Left lung (tissue), 14 donors: ENCODE results near the gene ZGPAT. TPM values are rescaled to one million over a fixed set of nuclear protein-coding genes. Genes with fewer than 3 reads are reported as not detected.
A peak's percentile ranks its signal among the peaks of the same experiment; 100 is the strongest.
"Not testable (repeated sequence)": the region's sequence is repeated elsewhere in the genome, so short reads cannot be mapped to it uniquely, and the experiment has no call there.

Experiments
- ATAC-seq: fragments of 200-7000 bp; cut with Tn5 transposase; one replicate; pipeline ENCODE4 v1.9.1; 2020; ENCODE audit warnings: moderate library complexity
- DNase-seq, 4 donors: peaks; one replicate each; pipeline ENCODE4 v3.0.0-alpha.2; 2013 to 2020
- H3K27ac ChIP-seq, 2 donors: fragments of 200-600 bp; sonication (generic) in 1 of 2; one replicate each; pipeline versions ENCODE4 v1.5.0 to v1.8.0; 2020 to 2021
- H3K27me3 ChIP-seq, 2 donors: fragments of 200-600 bp; sonication (generic) in 1 of 2; one replicate each; pipeline versions ENCODE4 v1.5.0 to v1.8.0; 2020 to 2021
- H3K36me3 ChIP-seq, 2 donors: fragments of 200-600 bp; sonication (generic) in 1 of 2; one replicate each; pipeline versions ENCODE4 v1.5.0 to v1.8.0; 2020 to 2021
- H3K4me1 ChIP-seq, 2 donors: fragments of 200-600 bp; one replicate each; pipeline ENCODE4 v1.8.0; 2021
- H3K4me3 ChIP-seq, 2 donors: fragments of 200-600 bp; sonication (generic) in 1 of 2; one replicate each; pipeline versions ENCODE4 v1.5.0 to v1.8.0; 2020 to 2021; ENCODE audit warnings: mild to moderate bottlenecking in 1 of 2
- H3K9me3 ChIP-seq, 2 donors: fragments of 200-600 bp; sonication (generic) in 1 of 2; one replicate each; pipeline versions ENCODE4 v1.5.0 to v1.8.0; 2020 to 2021
- CTCF ChIP-seq, 2 donors: fragments of 200-600 bp; sonication (generic) in 1 of 2; IDR thresholded peaks; one replicate each; pipeline versions ENCODE4 v1.5.0 to v1.8.0; 2021; ENCODE audit warnings: antibody characterized with exemption in 2 of 2
- intact Hi-C, 2 donors: fragments of 100-400 bp; cut with DNase I; formaldehyde crosslinking; loops; one replicate each; pipeline versions ENCODE4 v1.11.2 to v1.14.2; 2022
- long read RNA-seq, 12 donors: library from polyadenylated mRNA in 2 of 12; unstranded in 2 of 12; transcript quantifications; one replicate each; pipeline ENCODE4 v2.0.0 and lab custom pipeline, GENCODE V29; 2019 to 2026
- polyA plus RNA-seq, 6 donors: library from polyadenylated mRNA; unstranded; fragments of 120-200 nt; gene quantifications; one replicate each; pipeline ENCODE4 v1.2.1, GENCODE V29; 2013; ENCODE audit not compliant: insufficient read length in 6 of 6
- total RNA-seq, 2 donors: library from RNA; stranded (reverse); fragmentation: NEBNext Ultra II Directional; extraction: Animal tissue kit (Norgen Biotek cat#: 25700); gene quantifications; one replicate each; pipeline ENCODE4 v1.2.1, GENCODE V29; 2021
- donor health status: DM: no; HTN: yes; CAD: no.
- donor health status: DM: no; HTN: no; CAD: no.

Gene ZGPAT
- total RNA-seq (10 to 100 TPM; 26.2 to 28.8 TPM), polyA plus RNA-seq (10 to 100 TPM; 13.7 to 22.7 (median 18.1) TPM)
- long read RNA-seq, donor 1, partial matches to known transcripts: 0 of 6 reads
- long read RNA-seq, donor 1, other reads (novel, unspliced or antisense): 0 of 6 reads
- long read RNA-seq, donor 2, partial matches to known transcripts: 0 of 2 reads
- long read RNA-seq, donor 2, other reads (novel, unspliced or antisense): 0 of 2 reads
- long read RNA-seq, donor 3, partial matches to known transcripts: 0 of 5 reads
- long read RNA-seq, donor 3, other reads (novel, unspliced or antisense): 0 of 5 reads
- long read RNA-seq, donor 4, transcript ZGPAT-204 (7 exons, 1,890 nt): minor isoform, 6 of 30 reads
- long read RNA-seq, donor 4, transcript ZGPAT-202 (7 exons, 1,871 nt): major isoform, 13 of 30 reads
- long read RNA-seq, donor 4, partial matches to known transcripts: 3 of 30 reads
- long read RNA-seq, donor 4, other reads (novel, unspliced or antisense): 6 of 30 reads
- long read RNA-seq, donor 5, partial matches to known transcripts: 12 of 16 reads
- long read RNA-seq, donor 5, other reads (novel, unspliced or antisense): 0 of 16 reads
- long read RNA-seq, donor 6, partial matches to known transcripts: 0 of 1 reads
- long read RNA-seq, donor 6, other reads (novel, unspliced or antisense): 0 of 1 reads
- long read RNA-seq, donor 7, transcript ZGPAT-202 (7 exons, 1,871 nt): major isoform, 5 of 6 reads
- long read RNA-seq, donor 7, partial matches to known transcripts: 0 of 6 reads
- long read RNA-seq, donor 7, other reads (novel, unspliced or antisense): 0 of 6 reads
- long read RNA-seq, donor 8, partial matches to known transcripts: 0 of 5 reads
- long read RNA-seq, donor 8, other reads (novel, unspliced or antisense): 0 of 5 reads
- long read RNA-seq, donor 9: 0 reads
- long read RNA-seq, donor 10, transcript ZGPAT-202 (7 exons, 1,871 nt): major isoform, 12 of 28 reads
- long read RNA-seq, donor 10, partial matches to known transcripts: 4 of 28 reads
- long read RNA-seq, donor 10, other reads (novel, unspliced or antisense): 6 of 28 reads
- long read RNA-seq, donor 11, partial matches to known transcripts: 0 of 4 reads
- long read RNA-seq, donor 11, other reads (novel, unspliced or antisense): 0 of 4 reads
- long read RNA-seq, donor 12, partial matches to known transcripts: 0 of 2 reads
- long read RNA-seq, donor 12, other reads (novel, unspliced or antisense): 0 of 2 reads

- no peak for TF ChIP-seq CTCF (IDR thresholded peaks at IDR 0.05)
- intact Hi-C loops: no loop called here
- peaks cover 14 to 56% of the 10 kb centered on the region in 2 donors for H3K4me1 ChIP-seq
Measured at GRCh38 chr20:63707558-63708300, at the start of gene ZGPAT, which contains the start of gene ARFRP1. TSS of gene ZGPAT (plus strand) at chr20:63708039. CDS start at chr20:63708581, 542 bp downstream. TSS of gene ARFRP1 (minus strand) at chr20:63707976. CDS start at chr20:63707091, 885 bp downstream.

GRCh38 chr20:63658749-63659187 is 49.1 kb upstream of the ZGPAT start:
- no peak for TF ChIP-seq CTCF (IDR thresholded peaks at IDR 0.05)
- Histone ChIP-seq H3K27me3 (peaks cover 0 to 14% of the 10 kb centered on the region in 2 donors), H3K27ac (peak overlapping the region; percentile 71 to 81), H3K4me3 (peak overlapping the region; percentile 80 to 82), H3K36me3 (peaks cover 0 to 33% of the 10 kb centered on the region in 2 donors), H3K4me1 (peaks cover 13 to 30% of the 10 kb centered on the region in 2 donors), H3K9me3 (no peaks in the 10 kb centered on the region)
- ATAC-seq (peak; percentile 30), DNase-seq (no peak)
- intact Hi-C loops: no loop called here

More at GRCh38 chr20:63707558-63708300, at the start of gene ZGPAT, which contains the start of gene ARFRP1:
- peak within 1 kb of the TSS; percentile 80 to 90 for H3K27ac ChIP-seq
- peak within 1 kb of the TSS; percentile 79 to 100 for H3K4me3 ChIP-seq
- no peaks in the 10 kb centered on the region for H3K27me3 ChIP-seq
- ATAC-seq: peak; percentile 98
- DNase-seq: peak; percentile 71 to 99 (median 88)
- H3K9me3 ChIP-seq: no peaks in the 10 kb centered on the region
- peaks cover 0 to 71% of the 10 kb centered on the region in 2 donors for H3K36me3 ChIP-seq

DNA sequence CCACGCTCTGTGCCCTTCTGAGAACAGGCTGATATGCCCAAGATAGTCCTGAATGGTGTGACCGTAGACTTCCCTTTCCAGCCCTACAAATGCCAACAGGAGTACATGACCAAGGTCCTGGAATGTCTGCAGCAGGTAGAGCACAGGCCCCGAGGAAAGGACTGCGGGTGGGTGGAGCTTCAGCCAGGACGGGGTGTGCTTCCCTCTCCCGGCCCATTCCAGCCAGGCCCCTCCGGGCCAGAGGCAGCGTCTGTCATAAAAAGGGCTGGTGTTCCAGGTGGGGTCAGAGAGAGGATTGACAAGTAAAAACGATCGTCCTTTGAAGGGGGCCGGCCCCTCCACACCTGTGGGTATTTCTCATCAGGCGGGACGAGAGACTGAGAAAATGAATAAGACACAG is 48.5 kb upstream of the ZGPAT start:
- no peak for DNase-seq
- Histone ChIP-seq H3K36me3 (peaks cover 0 to 39% of the 10 kb centered on the region in 2 donors), H3K27me3 (peaks cover 0 to 8% of the 10 kb centered on the region in 2 donors), H3K9me3 (no peaks in the 10 kb centered on the region), H3K4me1 (peaks cover 13 to 24% of the 10 kb centered on the region in 2 donors), H3K27ac (peak overlapping the region in 1 of 2 donors; percentile 81), H3K4me3 (peak overlapping the region; percentile 80 to 82)
- intact Hi-C loops: no loop called here
- no peak for TF ChIP-seq CTCF (IDR thresholded peaks at IDR 0.05)
- ATAC-seq: no peak

DNA sequence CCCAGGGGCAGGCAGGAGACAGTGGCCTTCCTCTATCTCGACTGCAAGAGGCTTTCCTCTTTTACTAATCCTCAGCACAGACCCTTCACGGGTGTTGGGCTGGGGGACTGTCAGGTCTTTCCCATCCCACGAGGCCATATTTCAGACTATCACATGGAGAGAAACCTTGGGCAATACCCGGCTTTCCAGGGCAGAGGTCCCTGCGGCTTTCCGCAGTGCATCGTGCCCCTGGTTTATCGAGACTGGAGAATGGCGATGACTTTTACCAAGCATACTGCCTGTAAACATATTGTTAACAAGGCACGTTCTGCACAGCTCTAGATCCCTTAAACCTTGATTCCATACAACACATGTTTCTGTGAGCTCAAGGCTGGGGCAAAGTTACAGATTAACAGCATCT is 47.7 kb upstream of the ZGPAT start:
- H3K9me3 ChIP-seq, H3K27ac ChIP-seq, H3K4me3 ChIP-seq, H3K27me3 ChIP-seq, intact Hi-C loops, ATAC-seq, DNase-seq: not testable (repeated sequence)
- H3K4me1 ChIP-seq: peaks cover 13 to 24% of the 10 kb centered on the region in 2 donors
- H3K36me3 ChIP-seq: peaks cover 0 to 47% of the 10 kb centered on the region in 2 donors
